Nephron (organoid): ENCODE results near the gene OLFM4.

Experiments used
- H3K27ac Mint-ChIP-seq, 3 experiments: 2 replicates each; pipeline ENCODE4 v1.8.0; 2020; ENCODE audit warnings: mixed read lengths in 3 of 3, mild to moderate bottlenecking in 2 of 3, moderate library complexity in 1 of 3
- H3K27me3 Mint-ChIP-seq: 2 replicates; pipeline ENCODE4 v1.8.0; 2021; ENCODE audit warnings: low read depth, mild to moderate bottlenecking, moderate library complexity, mixed read lengths
- H3K36me3 Mint-ChIP-seq: 2 replicates; pipeline ENCODE4 v1.8.0; 2020; ENCODE audit warnings: low read depth, mixed read lengths
- H3K4me1 Mint-ChIP-seq: 2 replicates; pipeline ENCODE4 v1.8.0; 2020; ENCODE audit warnings: mixed read lengths
- H3K4me3 Mint-ChIP-seq, 3 experiments: 2 replicates each; pipeline ENCODE4 v1.8.0; 2020; ENCODE audit warnings: mild to moderate bottlenecking in 3 of 3, mixed read lengths in 3 of 3, moderate library complexity in 2 of 3
- H3K9me3 Mint-ChIP-seq: 2 replicates; pipeline ENCODE4 v1.8.0; 2020; ENCODE audit warnings: mixed read lengths
- TF ChIP-seq, protein P1 (sequence below), 3 experiments: fragments of 200-600 bp; sonication (generic); IDR thresholded peaks; one replicate each; pipeline ENCODE4 v1.5.0; 2021; ENCODE audit warnings: antibody characterized with exemption in 3 of 3; ENCODE audit not compliant: unreplicated experiment in 3 of 3

The OLFM4 gene

DNA sequence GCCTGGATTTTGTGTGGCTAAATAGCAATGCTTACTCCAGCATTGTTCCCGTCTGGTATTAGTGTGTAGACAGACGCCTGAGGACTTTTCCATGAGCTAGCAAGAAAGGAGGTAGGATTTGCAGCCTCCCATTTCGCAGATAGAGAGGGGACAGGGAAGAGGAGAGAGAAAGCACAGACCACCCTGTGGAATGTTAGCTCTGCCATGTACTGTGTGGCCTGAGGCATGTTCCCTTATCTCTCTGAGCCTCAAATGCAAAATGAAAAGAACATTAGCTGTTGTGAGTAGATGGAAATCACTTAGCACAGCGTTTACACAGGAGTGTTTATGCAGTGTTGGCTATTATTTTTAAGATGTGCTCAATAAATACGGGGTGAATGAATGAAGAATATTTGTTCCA is 45.5 kb downstream of the OLFM4 start:
- Mint-ChIP-seq H3K9me3 (peaks cover 7% of the 10 kb centered on the region), H3K27ac (no peak overlapping the region), H3K4me3 (no peak overlapping the region), H3K36me3 (peaks cover 5% of the 10 kb centered on the region), H3K27me3 (peaks cover 10% of the 10 kb centered on the region), H3K4me1 (peaks cover 3% of the 10 kb centered on the region)
- TF ChIP-seq, protein P1, sequence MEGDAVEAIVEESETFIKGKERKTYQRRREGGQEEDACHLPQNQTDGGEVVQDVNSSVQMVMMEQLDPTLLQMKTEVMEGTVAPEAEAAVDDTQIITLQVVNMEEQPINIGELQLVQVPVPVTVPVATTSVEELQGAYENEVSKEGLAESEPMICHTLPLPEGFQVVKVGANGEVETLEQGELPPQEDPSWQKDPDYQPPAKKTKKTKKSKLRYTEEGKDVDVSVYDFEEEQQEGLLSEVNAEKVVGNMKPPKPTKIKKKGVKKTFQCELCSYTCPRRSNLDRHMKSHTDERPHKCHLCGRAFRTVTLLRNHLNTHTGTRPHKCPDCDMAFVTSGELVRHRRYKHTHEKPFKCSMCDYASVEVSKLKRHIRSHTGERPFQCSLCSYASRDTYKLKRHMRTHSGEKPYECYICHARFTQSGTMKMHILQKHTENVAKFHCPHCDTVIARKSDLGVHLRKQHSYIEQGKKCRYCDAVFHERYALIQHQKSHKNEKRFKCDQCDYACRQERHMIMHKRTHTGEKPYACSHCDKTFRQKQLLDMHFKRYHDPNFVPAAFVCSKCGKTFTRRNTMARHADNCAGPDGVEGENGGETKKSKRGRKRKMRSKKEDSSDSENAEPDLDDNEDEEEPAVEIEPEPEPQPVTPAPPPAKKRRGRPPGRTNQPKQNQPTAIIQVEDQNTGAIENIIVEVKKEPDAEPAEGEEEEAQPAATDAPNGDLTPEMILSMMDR (IDR thresholded peaks at IDR 0.05; ENCODE audit: unreplicated experiment in 3 of 3), result no peak

DNA sequence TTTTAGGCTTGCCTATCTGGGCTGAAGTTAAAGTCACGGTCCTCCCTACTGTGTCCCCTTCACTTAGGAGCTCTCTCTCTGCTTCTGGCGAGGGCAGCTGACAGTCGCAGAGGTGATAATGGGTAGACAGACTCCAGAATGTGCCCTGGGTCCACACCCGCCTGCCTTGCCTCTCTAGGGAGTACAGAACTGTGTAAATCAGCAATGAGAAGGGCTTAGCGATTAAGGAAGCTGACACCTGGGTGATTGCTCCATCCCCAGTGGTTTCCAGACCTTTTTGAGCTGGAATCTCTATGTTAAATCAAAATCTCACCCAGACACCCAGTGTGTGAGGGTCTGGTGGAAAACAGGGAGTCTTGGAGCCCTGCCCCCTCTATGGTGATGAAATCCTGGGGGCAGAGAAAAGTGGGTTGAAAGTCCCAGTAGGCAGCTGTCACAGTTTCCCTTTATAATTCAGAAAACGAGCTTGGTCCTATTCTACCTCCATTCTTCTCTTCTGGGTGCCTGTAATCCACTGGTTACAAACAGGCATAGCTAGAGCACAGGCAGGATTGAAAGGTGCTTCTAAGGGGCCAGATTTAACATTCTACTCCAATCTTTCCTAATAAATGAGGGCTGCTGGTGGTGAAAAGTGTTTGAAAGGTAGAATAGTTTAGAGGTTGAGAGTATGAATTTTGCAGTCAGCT is 46.9 kb downstream of the OLFM4 start:
- TF ChIP-seq, protein P1 (IDR thresholded peaks at IDR 0.05; ENCODE audit: unreplicated experiment in 3 of 3), result no peak
- H3K9me3 Mint-ChIP-seq, result peaks cover 7% of the 10 kb centered on the region
- peaks cover 10% of the 10 kb centered on the region for H3K27me3 Mint-ChIP-seq
- H3K4me3 Mint-ChIP-seq, result no peak overlapping the region
- no peaks in the 10 kb centered on the region for H3K4me1 Mint-ChIP-seq
- peaks cover 5% of the 10 kb centered on the region for H3K36me3 Mint-ChIP-seq
- no peak overlapping the region for H3K27ac Mint-ChIP-seq

DNA sequence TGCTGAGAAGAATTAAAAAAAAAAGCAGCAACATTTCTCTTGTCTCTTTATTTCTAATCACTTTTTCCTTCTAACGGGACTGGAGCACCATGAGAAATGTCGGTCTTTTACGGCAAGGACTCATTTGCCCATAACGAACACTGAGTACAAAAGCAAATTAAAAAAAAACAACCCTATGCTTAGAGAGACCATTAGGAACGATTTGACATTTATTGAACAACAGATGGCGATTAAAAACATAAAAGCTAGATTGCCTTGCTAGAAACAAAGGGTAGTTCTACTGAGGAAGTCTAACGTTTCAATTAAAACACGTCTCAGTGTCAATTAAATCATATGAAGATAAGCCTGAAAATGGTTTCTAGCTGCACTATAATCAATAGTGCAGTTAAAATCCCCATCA is 51.1 kb downstream of the OLFM4 start:
- Mint-ChIP-seq H3K4me3 (no peak overlapping the region), H3K9me3 (peaks cover 17% of the 10 kb centered on the region), H3K27ac (no peak overlapping the region), H3K4me1 (no peaks in the 10 kb centered on the region), H3K27me3 (peaks cover 10% of the 10 kb centered on the region), H3K36me3 (peaks cover 5% of the 10 kb centered on the region)
- TF ChIP-seq, protein P1 (IDR thresholded peaks at IDR 0.05; ENCODE audit: unreplicated experiment in 3 of 3), result no peak

DNA sequence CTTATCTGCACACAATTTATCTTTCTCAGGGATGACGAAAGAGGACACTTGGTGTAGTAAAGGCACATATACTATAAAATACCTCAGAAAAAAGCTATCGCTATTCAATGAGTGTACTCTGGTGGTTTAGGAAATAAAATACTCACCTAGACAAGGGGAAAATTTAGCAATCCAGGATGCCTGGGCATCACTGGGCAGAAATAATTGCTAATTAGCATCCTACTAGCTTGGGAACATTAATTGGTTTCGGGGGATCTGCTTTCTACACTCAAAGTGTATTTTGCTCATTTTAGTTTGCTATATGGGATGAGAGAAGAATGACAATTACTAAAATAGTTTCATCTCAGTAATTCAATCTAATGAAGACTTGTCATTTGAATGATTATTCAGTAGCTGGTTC is 60.3 kb downstream of the OLFM4 start:
- H3K4me3 Mint-ChIP-seq, result no peak overlapping the region
- H3K9me3 Mint-ChIP-seq, result peaks cover 14% of the 10 kb centered on the region
- peaks cover 3% of the 10 kb centered on the region for H3K27me3 Mint-ChIP-seq
- TF ChIP-seq, protein P1 (IDR thresholded peaks at IDR 0.05; ENCODE audit: unreplicated experiment in 3 of 3), result no peak
- H3K27ac Mint-ChIP-seq, result no peak overlapping the region
- H3K4me1 Mint-ChIP-seq, result peaks cover 18% of the 10 kb centered on the region
- peaks cover 3% of the 10 kb centered on the region for H3K36me3 Mint-ChIP-seq

DNA sequence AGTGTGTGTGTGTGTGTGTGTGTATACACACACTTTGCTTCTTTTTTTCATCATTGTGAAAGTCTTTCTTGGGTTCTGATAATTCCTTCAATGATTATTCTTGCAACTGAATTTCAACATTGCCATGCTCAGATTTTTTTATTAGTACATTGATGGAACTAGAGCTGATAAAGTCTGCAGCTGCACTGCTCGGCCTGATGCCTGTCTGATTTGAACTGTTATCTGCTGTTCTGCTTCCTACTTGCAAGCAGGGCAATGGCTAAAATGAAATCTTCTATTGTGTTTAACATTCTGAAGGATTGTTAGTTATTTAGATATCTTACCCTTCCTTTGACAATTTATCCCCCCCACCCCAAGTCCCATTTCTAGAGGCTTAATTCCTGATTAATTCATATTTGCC is 61.3 kb downstream of the OLFM4 start:
- Mint-ChIP-seq H3K36me3 (peaks cover 3% of the 10 kb centered on the region), H3K4me3 (no peak overlapping the region), H3K27me3 (peaks cover 3% of the 10 kb centered on the region), H3K9me3 (peaks cover 11% of the 10 kb centered on the region), H3K4me1 (peaks cover 18% of the 10 kb centered on the region), H3K27ac (no peak overlapping the region)
- TF ChIP-seq, protein P1 (IDR thresholded peaks at IDR 0.05; ENCODE audit: unreplicated experiment in 3 of 3), result no peak

DNA sequence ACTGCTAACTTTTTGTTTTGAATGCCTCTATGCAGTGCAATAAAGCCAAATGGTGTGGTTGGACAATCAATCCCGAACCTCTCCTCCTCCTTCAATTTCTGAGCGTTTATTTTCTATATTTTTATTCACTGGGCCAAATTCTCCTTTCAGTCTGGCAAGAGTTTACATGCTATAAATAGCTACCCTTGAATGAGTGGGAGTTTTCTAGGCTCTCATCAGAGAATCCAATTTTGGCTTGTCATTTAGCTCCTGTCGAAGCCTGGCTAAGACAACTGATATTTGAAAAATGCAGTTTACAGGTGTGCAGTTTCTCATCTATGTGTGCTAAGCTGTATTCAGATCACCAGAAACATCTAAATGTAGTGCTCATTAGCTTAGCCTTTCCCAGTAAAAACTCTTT is 61.8 kb downstream of the OLFM4 start:
- H3K36me3 Mint-ChIP-seq, result peaks cover 3% of the 10 kb centered on the region
- TF ChIP-seq, protein P1 (IDR thresholded peaks at IDR 0.05; ENCODE audit: unreplicated experiment in 3 of 3), result no peak
- peaks cover 18% of the 10 kb centered on the region for H3K4me1 Mint-ChIP-seq
- H3K27ac Mint-ChIP-seq, result peak overlapping the region in 1 of 3 experiments; percentile 23
- H3K27me3 Mint-ChIP-seq, result peaks cover 3% of the 10 kb centered on the region
- peaks cover 11% of the 10 kb centered on the region for H3K9me3 Mint-ChIP-seq
- H3K4me3 Mint-ChIP-seq, result no peak overlapping the region
